Body of pancreas (tissue), 4 donors: Measurements from ENCODE around the gene SH3TC1. TPM values are rescaled to one million over a fixed set of nuclear protein-coding genes. Genes with fewer than 3 reads are reported as not detected.

Source experiments
- ATAC-seq: fragments of 150-250 bp; one replicate; pipeline ENCODE4 v1.9.1; 2016
- DNase-seq, 4 donors: peaks; one replicate each; pipeline ENCODE4 v3.0.0-alpha.2; 2019
- H3K27ac ChIP-seq, 4 donors: fragments of 200-600 bp; sonication (generic); 1 replicate in 3 of 4; 2 replicates in 1 of 4; pipeline versions ENCODE4 v1.5.1 to v1.6.1; 2016 to 2019; ENCODE audit warnings: mild to moderate bottlenecking in 1 of 4, mixed read lengths in 1 of 4, moderate library complexity in 1 of 4
- H3K27me3 ChIP-seq, 2 donors: fragments of 200-600 bp; sonication (generic); one replicate each; pipeline ENCODE4 v1.6.0; 2016; ENCODE audit warnings: mild to moderate bottlenecking in 1 of 2
- H3K36me3 ChIP-seq, 2 donors: fragments of 200-600 bp; sonication (generic); replicated peaks in 1 of 2; 2 replicates each; pipeline ENCODE4 v1.5.1; 2016; ENCODE audit warnings: low read depth in 2 of 2; ENCODE audit not compliant: insufficient read depth in 1 of 2
- H3K4me1 ChIP-seq: fragments of 200-600 bp; sonication (generic); one replicate; pipeline ENCODE4 v1.6.0; 2016
- H3K4me3 ChIP-seq, 2 donors: fragments of 200-600 bp; sonication (generic); 1 replicate in 1 of 2; 2 replicates in 1 of 2; pipeline ENCODE4 v1.5.1; 2016 to 2019
- H3K9me3 ChIP-seq, 3 donors: fragments of 200-600 bp; sonication (generic); 1 replicate in 2 of 3; 2 replicates in 1 of 3; pipeline ENCODE4 v1.5.1; 2016
- POLR2A ChIP-seq, 3 donors: fragments of 450-650 bp; IDR thresholded peaks; one replicate each; pipeline ENCODE4 v1.6.1; 2016; ENCODE audit warnings: antibody characterized with exemption in 3 of 3, mild to moderate bottlenecking in 2 of 3
- whole genome bisulfite sequencing, 2 donors: methylation state at CpG; one replicate each; pipeline ENCODE4 v1.1.5; 2017; 5-methylcytosine and 5-hydroxymethylcytosine counted together
- intact Hi-C: fragments of 100-400 bp; cut with DNase I; formaldehyde crosslinking; loops from one replicate; pipeline ENCODE4 v1.15.1; 2023
- total RNA-seq, 2 donors: library from RNA; depleted of rRNA; stranded (reverse); fragments of >200 nt; gene quantifications; one replicate each; pipeline ENCODE4 v1.1.0, GENCODE V29; 2016
- TF ChIP-seq, protein P1 (sequence below), 7 experiments: fragments of 450-650 bp in 4 of 7; fragments of 200-600 bp in 3 of 7; sonication (generic) in 3 of 7; IDR thresholded peaks; one replicate each; pipeline ENCODE4 v1.5.1; 2016 to 2019; ENCODE audit warnings: antibody characterized with exemption in 7 of 7

The SH3TC1 gene
- total RNA-seq, 2 donors from 2014 or later = 31.1 to 103 TPM

DNA sequence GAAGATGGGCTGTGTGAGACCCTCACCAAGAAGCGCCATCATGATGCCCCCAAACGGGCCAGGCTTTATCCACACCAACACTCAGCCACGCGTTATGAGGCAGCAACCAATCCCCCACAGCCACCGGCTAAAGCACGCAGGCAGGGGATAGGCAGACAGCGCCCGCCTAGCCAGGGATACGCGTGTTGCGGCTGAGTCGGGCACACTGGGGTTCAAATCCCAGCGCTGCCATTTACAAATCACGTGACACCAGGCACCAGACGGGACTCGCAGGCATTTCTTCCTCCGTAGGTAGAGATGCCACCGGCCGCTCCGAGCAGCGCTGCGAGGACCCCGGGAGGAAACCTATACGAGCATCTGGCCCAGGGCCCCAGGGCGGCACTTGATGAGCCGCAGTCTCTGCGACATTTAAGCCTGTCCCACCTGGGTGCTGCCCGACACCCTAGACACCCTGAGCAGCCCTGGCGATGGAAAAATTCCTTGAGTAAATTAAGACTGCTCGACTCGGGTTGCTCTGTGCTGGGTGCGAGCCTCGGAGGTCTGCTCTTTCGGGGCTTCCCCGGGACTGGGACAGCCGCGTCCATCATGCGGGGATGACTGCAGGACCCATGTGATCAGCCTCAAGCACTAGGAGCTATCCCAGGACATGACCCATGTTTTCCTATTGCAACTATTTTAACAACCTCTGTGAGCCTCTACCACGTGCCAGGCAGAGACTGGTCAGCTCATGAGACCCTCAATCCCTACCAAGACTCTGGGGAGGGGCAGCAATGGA is 46.8 kb upstream of the SH3TC1 start:
- no peak overlapping the region for H3K27ac ChIP-seq
- no peak for TF ChIP-seq POLR2A (IDR thresholded peaks at IDR 0.05)
- TF ChIP-seq, protein P1, sequence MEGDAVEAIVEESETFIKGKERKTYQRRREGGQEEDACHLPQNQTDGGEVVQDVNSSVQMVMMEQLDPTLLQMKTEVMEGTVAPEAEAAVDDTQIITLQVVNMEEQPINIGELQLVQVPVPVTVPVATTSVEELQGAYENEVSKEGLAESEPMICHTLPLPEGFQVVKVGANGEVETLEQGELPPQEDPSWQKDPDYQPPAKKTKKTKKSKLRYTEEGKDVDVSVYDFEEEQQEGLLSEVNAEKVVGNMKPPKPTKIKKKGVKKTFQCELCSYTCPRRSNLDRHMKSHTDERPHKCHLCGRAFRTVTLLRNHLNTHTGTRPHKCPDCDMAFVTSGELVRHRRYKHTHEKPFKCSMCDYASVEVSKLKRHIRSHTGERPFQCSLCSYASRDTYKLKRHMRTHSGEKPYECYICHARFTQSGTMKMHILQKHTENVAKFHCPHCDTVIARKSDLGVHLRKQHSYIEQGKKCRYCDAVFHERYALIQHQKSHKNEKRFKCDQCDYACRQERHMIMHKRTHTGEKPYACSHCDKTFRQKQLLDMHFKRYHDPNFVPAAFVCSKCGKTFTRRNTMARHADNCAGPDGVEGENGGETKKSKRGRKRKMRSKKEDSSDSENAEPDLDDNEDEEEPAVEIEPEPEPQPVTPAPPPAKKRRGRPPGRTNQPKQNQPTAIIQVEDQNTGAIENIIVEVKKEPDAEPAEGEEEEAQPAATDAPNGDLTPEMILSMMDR (IDR thresholded peaks at IDR 0.05) = no peak
- no peaks in the 10 kb centered on the region for H3K27me3 ChIP-seq
- no peak overlapping the region for H3K4me3 ChIP-seq
- H3K9me3 ChIP-seq = no peaks in the 10 kb centered on the region
- DNase-seq (no peak), ATAC-seq (no peak)
- peaks cover 3% of the 10 kb centered on the region for H3K4me1 ChIP-seq
- H3K36me3 ChIP-seq = no peaks in the 10 kb centered on the region
- intact Hi-C loops = no loop called here
- WGBS, 2 donors = 82 to 87% methylated on average over 21 to 38 of the region's 39 CpGs

DNA sequence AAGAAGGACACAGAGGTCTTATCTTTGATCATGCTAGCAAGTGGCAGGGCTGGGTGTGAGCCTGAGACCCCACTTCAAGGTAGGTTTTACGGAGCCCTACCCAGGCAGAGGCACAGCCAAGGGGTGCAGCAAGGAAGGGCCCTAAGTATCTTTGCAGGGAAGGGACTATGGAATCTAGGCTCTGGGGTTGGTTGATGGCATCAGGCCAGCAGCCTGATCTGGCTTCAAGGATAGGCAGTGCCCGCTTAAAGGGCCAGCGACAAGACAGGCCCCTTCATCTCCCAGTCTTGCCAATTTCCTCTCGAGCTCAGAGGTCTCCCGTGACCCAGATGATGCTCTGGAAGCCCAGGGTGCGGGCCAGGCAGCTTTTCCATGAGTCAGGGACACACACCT is 46.2 kb upstream of the SH3TC1 start:
- ATAC-seq = no peak
- no peaks in the 10 kb centered on the region for H3K9me3 ChIP-seq
- TF ChIP-seq POLR2A (IDR thresholded peaks at IDR 0.05) = no peak
- TF ChIP-seq, protein P1 (IDR thresholded peaks at IDR 0.05) = no peak
- WGBS, 2 donors = 35 to 38% methylated on average over 5 to 6 of the region's 6 CpGs
- peaks cover 9% of the 10 kb centered on the region for H3K4me1 ChIP-seq
- peak; percentile 34 to 68 (median 47) for DNase-seq
- no peak overlapping the region for H3K4me3 ChIP-seq
- no peaks in the 10 kb centered on the region for H3K27me3 ChIP-seq
- H3K36me3 ChIP-seq = no peaks in the 10 kb centered on the region
- H3K27ac ChIP-seq = no peak overlapping the region
- intact Hi-C loops = no loop called here

DNA sequence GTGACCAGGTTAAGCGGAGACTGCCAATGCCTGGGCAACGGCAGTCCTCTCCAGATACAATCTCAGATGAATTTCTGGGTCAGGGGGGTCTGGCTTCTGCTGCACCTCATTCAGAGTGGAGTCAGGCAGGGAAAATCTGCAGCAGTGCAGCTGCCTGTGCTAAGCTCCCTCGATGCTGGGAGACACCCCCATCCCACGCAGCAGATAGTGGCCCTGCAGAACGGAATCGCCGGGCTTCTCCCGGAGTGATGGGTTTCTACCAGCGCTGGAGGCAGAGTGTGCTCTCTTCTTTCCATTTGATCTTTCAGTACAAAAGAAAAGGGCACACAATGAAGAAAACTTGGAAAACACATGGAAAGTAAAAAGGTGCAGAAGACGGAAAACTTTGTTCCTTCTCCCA is 45.6 kb upstream of the SH3TC1 start:
- DNase-seq = no peak
- Histone ChIP-seq H3K4me3 (no peak overlapping the region), H3K4me1 (peaks cover 12% of the 10 kb centered on the region), H3K36me3 (no peaks in the 10 kb centered on the region), H3K27ac (no peak overlapping the region), H3K27me3 (no peaks in the 10 kb centered on the region), H3K9me3 (no peaks in the 10 kb centered on the region)
- intact Hi-C loops = no loop called here
- 85 to 97% methylated on average over 9 to 10 of the region's 10 CpGs for WGBS, 2 donors
- TF ChIP-seq, protein P1 (IDR thresholded peaks at IDR 0.05) = no peak
- no peak for TF ChIP-seq POLR2A (IDR thresholded peaks at IDR 0.05)
- ATAC-seq = no peak

DNA sequence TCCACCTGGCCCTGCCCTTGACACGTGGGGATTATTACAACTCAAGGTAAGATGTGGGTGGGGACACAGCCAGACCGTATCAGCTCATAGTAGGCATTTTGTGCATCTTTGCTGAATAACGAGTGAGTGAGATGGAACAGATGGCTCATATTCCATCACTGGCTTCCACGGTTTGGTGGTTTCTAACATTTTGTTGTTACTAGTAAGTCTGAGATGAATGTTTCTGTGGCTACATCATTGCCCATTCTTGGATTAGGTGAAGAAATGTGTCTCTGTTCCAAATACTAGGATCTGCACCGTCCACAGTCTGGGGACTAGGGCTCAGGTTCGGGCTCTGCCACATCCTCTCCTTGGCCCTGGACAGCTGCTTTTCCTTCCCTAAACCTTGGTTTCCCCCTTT is 44.0 kb upstream of the SH3TC1 start:
- H3K27me3 ChIP-seq = no peaks in the 10 kb centered on the region
- WGBS, 2 donors = 75 to 88% methylated on average over 6 of the region's 6 CpGs
- no peak overlapping the region for H3K4me3 ChIP-seq
- TF ChIP-seq POLR2A (IDR thresholded peaks at IDR 0.05) = no peak
- TF ChIP-seq, protein P1 (IDR thresholded peaks at IDR 0.05) = no peak
- intact Hi-C loops = no loop called here
- DNase-seq (no peak), ATAC-seq (no peak)
- no peak overlapping the region for H3K27ac ChIP-seq
- no peaks in the 10 kb centered on the region for H3K9me3 ChIP-seq
- H3K4me1 ChIP-seq = peaks cover 21% of the 10 kb centered on the region
- H3K36me3 ChIP-seq = no peaks in the 10 kb centered on the region
